HG03520 (cell line): ENCODE measurements around the gene CAND1.

Experiments used
- ATAC-seq: cut with Tn5 transposase; IDR thresholded peaks from one replicate; pipeline ENCODE4 v1.9.1; 2021; ENCODE audit warnings: mild to moderate bottlenecking, moderate library complexity; ENCODE audit not compliant: unreplicated experiment

Gene CAND1

DNA sequence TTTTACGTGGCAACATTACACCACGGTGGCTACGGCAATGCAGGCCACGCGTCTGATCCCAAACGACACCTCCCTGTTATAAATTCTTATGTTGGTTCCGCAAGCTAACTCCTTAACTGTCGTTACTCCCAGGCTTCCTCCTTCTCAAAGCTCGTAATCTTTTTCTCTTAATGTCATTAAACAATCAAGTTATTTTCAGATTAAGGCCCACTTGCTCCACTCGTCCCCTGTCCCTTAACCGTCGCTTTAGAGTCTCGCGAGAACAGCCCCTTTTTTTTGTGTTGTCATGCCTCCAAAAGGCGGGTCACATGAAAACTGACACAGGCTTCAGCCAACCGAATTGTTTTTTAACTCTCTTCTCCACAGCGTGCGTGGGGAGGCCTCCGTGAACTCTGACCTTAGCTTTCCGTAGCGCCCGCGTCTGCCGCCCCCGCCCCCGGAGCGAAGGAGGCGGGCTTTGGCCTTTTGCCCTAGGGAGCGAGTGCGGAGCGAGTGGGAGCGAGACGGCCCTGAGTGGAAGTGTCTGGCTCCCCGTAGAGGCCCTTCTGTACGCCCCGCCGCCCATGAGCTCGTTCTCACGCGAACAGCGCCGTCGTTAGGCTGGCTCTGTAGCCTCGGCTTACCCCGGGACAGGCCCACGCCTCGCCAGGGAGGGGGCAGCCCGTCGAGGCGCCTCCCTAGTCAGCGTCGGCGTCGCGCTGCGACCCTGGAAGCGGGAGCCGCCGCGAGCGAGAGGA is at the start of gene CAND1:
Gene CAND1, plus strand, starts transcription at position 463 of the 737 bp plus-strand sequence. CDS start 360 bp downstream, outside the sequence.
- peak; percentile 68 for ATAC-seq

- no peak for ATAC-seq
These were observed 49.1 kb upstream of the CAND1 start for GRCh38 chr12:67220065-67220464.

- no peak for ATAC-seq
These were observed 46.9 kb upstream of the CAND1 start for GRCh38 chr12:67222302-67222701.

- no peak for ATAC-seq
These were observed 45.9 kb upstream of the CAND1 start for GRCh38 chr12:67223225-67223624.

DNA sequence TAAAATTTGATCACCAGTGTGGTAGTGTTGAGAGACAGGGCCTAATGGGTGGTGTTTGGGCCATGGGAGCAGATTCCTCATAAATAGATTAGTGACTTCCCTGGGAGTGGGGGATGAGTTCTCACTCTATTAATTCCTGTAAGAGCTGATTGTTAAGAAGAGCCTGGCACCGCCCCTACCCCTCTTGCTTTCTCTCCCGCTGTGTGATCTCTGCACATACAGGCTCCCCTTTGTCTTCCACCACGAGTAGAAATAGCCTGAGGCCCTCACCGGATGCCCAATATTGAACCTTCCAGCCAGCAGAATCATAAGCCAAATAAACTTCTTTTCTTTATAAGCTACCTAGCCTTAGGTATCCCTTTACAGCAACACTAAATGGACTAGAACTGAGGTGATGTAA is 31.9 kb upstream of the CAND1 start:
- no peak for ATAC-seq

GRCh38 chr12:67239061-67239460 is 30.1 kb upstream of the CAND1 start:
- no peak for ATAC-seq

DNA sequence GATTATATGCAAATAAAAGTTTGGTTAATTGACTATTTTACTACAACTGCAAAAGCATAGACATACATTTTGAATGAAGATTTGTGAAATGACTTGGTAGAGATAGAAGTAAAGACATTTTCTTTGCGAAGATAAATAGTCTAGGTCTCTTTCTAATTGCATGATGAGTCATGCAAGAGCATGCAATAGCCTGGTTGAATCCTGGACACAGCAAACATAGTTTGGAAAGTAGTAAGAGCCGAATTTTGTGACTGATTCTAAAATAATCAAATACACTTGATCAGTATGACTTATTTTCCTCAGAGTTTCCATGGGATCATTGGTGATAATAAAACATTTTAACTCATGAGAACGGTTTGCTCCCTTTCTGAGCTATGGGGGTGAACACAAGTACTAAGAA is 27.7 kb upstream of the CAND1 start:
- ATAC-seq, result no peak

GRCh38 chr12:67243260-67243659 is 25.9 kb upstream of the CAND1 start:
- ATAC-seq, result no peak

DNA sequence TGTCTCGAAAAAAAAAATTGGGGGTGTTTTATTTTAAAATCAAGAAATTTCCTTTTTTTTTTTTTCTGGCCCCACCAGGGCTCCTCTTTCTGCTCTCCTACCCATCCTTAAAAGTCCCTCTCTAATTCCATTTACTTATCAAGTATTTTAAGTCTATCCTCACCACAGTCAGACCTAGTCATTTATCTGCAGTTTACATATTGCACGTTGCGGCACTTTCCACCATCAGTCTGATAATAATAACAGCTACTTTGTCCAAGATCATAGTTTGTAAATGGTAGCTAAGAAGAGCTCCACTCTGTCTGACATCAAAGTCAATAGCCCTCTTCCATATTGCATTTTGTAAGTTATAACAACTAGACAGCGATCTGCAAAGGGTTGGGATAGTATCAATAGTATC is 23.6 kb upstream of the CAND1 start:
- no peak for ATAC-seq

- no peak for ATAC-seq
These were observed 18.1 kb upstream of the CAND1 start for GRCh38 chr12:67251012-67251411.

DNA sequence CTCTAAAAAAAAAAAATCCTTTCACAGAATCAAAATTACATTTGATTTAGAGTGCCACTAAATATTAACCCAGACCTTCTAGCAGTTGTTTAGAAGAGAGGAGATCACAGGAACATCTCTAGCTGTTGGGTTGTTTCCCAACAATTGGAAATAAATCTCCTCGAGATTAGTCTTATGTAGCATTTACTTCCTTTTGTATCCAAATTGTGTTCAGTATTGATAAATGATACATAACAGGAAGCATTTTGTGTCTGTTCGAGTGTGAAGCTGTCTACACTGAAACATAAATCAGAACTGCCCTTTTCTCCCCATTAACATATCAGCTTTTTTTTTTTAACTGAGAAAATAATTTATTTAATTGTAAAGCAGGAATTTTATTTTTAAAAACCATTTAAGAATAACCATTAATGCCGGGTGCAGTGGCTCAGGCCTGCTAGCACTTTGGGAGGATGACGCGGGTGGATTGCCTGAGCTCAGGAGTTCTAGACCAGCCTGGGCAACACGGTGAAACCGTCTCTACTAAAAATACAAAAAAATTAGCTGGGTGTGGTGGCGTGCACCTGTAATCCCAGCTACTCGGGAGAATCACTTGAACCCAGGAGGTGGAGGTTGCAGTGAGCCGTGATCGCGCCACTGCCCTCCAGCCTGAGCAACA is 14.7 kb upstream of the CAND1 start:
- ATAC-seq, result no peak

DNA sequence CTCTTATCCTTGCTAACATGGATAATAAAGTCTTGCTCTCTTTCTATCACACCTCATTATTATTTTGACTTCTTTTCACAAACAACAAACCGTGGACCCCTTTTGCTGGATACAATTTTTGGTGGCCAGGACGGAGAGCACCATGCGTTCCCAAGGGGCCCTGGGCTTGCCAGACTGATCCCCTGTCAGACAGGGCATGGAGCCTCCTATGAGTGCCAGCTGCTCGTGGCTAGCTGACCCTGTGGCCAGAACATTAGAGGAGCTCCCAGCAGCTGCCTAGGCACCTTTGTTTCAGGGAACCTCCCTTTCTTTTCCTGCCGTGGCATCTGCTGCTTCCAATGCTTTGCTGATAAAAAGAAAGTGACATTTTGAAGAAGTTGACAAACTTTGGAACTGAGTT is 12.5 kb upstream of the CAND1 start:
- no peak for ATAC-seq

DNA sequence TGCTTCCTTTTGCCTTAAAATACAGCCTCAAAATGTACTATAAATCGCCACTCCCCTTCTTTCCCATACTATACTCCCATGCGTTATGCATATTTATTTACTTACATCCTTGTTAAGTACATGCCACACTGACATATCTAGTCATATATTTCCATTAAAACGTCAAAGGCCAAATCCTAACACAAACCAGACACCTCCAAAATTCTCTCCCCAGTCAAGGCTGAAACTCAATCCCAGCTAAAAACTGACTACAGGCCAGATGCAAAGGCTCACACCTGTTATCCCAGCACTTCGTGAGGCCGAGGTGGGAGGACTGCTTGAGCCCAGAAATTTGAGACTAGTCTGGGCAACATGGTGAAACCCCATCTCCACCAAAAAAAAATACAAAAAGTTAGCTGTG is 5.7 kb upstream of the CAND1 start:
- ATAC-seq, result no peak

DNA sequence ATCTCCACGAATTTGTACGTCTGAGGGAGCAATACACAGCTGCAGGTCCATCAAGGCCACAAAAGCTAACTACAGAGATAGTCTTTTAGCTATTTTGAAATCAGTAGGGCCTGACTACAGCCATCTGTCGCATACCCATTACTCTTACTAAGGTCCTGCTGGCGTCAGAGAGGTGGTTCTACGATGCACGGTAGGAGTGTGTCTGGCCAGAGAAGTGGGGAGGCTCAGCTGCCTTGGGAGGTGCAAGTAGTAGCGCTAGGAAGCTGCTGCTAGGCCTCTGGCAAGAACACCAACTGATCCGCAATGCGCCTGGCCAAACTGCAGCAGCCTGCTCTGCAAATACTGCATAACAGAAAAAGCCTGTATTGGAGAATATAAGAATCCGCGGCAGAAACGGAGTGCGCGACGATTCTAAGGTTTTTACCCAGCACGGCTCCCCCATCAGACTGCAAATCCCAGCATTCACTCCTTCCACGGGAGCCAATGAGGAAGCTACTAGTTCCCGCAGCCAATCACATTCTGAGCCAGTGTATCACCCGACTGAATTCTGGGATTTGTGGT is 743 bp upstream of the CAND1 start:
- ATAC-seq, result peak; percentile 72

- peak; percentile 5 for ATAC-seq
These were observed 745 bp downstream of the CAND1 start for GRCh38 chr12:67269633-67270573.

- no peak for ATAC-seq
These were observed 1.5 kb downstream of the CAND1 start for GRCh38 chr12:67270622-67271021.

GRCh38 chr12:67271976-67272375 is 2.8 kb downstream of the CAND1 start:
- no peak for ATAC-seq

- ATAC-seq, result no peak
These were observed 5.0 kb downstream of the CAND1 start for GRCh38 chr12:67274186-67274585.

- no peak for ATAC-seq
These were observed 6.3 kb downstream of the CAND1 start for GRCh38 chr12:67275380-67275913.

GRCh38 chr12:67276421-67276820 is 7.3 kb downstream of the CAND1 start:
- no peak for ATAC-seq

DNA sequence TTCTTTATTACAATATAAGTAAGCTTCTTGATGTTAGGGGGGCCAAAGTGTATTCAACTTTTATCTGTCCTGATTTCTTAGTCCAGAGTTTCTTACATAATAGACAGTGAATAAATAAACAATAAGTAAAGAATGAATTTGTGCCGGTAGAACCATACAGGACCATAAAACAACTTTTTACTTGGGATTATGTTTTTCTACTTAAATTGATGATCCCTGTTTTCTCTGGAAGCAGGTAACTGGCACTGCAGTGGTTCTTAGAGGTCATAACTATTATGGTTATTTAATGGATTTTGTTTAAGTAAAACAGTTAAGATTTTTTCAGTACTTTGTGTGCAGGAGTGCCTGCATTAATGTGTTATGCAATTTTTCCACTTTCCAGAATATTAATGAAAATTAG is 10.5 kb downstream of the CAND1 start:
- no peak for ATAC-seq
